Panc1 (cell line): ENCODE results near the gene CAMK2B. TPM values are rescaled to one million over a fixed set of nuclear protein-coding genes. Genes with fewer than 3 reads are reported as not detected.

ENCODE experiments used
- ATAC-seq: fragments of 200-7000 bp; cut with Tn5 transposase; 2 replicates; pipeline ENCODE4 v1.9.1; 2020; ENCODE audit warnings: mild to moderate bottlenecking, moderate library complexity
- BruUV-seq: library from RNA; stranded (reverse); fragments of 400-500 nt; replicated peaks from 2 replicates; lab custom pipeline; 2021; lab: Mats Ljungman, UMichigan
- CTCF ChIA-PET: fragments of 300-600 bp; sonication (Branson Sonifier 250); formaldehyde crosslinking; loops from one replicate; lab custom pipeline; 2022; ENCODE audit warnings: antibody characterized with exemption; lab: Charles Lee
- POLR2A ChIA-PET: fragments of 300-600 bp; sonication (Branson Sonifier 250); formaldehyde crosslinking; loops from one replicate; lab custom pipeline; 2022; ENCODE audit warnings: antibody characterized with exemption; lab: Charles Lee
- DNase-seq: peaks from one replicate; pipeline ENCODE4 v3.0.0-alpha.2; 2010; ENCODE audit warnings: low read depth, low spot score
- H3K27ac ChIP-seq: 2 replicates; pipeline ENCODE4 v1.5.1; 2011; ENCODE audit warnings: mild to moderate bottlenecking, low read length, inconsistent platforms
- H3K27me3 ChIP-seq: fragments of 200-500 bp; sonication (Bioruptor generic); 2 replicates; pipeline ENCODE4 v1.6.0; 2014; ENCODE audit warnings: low read length, inconsistent platforms; ENCODE audit not compliant: control insufficient read depth, insufficient read depth
- H3K36me3 ChIP-seq: fragments of 200-500 bp; sonication (Bioruptor generic); 2 replicates; pipeline ENCODE4 v1.5.1; 2014; ENCODE audit warnings: inconsistent platforms, mild to moderate bottlenecking, low read length, moderate library complexity; ENCODE audit not compliant: control insufficient read depth, insufficient read depth
- H3K4me1 ChIP-seq: 2 replicates; pipeline ENCODE4 v1.5.1; 2011; ENCODE audit warnings: inconsistent platforms, mild to moderate bottlenecking, low read length, moderate library complexity; ENCODE audit not compliant: control insufficient read depth, insufficient read depth
- H3K4me3 ChIP-seq, 2 experiments: 2 replicates each; pipeline ENCODE4 v1.5.1; 2011 to 2012; ENCODE audit warnings: low read depth in 2 of 2, low read length in 2 of 2, mild to moderate bottlenecking in 2 of 2, inconsistent platforms in 1 of 2, moderate library complexity in 1 of 2
- H3K9me3 ChIP-seq: fragments of 200-500 bp; sonication (Bioruptor generic); 2 replicates; pipeline ENCODE4 v1.5.1; 2014; ENCODE audit warnings: low read depth, mild to moderate bottlenecking, inconsistent platforms, low read length, moderate library complexity; ENCODE audit not compliant: control insufficient read depth, insufficient read depth
- CTCF ChIP-seq: fragments of 450-650 bp; IDR thresholded peaks from 2 replicates; pipeline ENCODE4 v1.5.1; 2017; ENCODE audit warnings: mild to moderate bottlenecking
- POLR2AphosphoS5 ChIP-seq: IDR thresholded peaks from 2 replicates; pipeline ENCODE4 v1.6.1; 2012; ENCODE audit warnings: mild to moderate bottlenecking, low read depth, low read length, moderate library complexity
- REST ChIP-seq, 2 experiments: IDR thresholded peaks; 2 replicates each; pipeline ENCODE4 v1.6.1; 2011 to 2012; ENCODE audit warnings: low read depth in 2 of 2, control low read depth in 1 of 2, low read length in 1 of 2, mild to moderate bottlenecking in 1 of 2, moderate library complexity in 1 of 2; ENCODE audit not compliant: insufficient read depth in 1 of 2
- SIN3A ChIP-seq: IDR thresholded peaks from 2 replicates; pipeline ENCODE4 v1.6.1; 2012; ENCODE audit warnings: low read depth, mild to moderate bottlenecking, low read length, moderate library complexity, borderline replicate concordance; ENCODE audit not compliant: insufficient read depth
- TCF7L2 ChIP-seq: IDR thresholded peaks from 2 replicates; pipeline ENCODE4 v1.6.1; 2011; ENCODE audit warnings: mild to moderate bottlenecking, low read depth, low read length, inconsistent platforms
- in situ Hi-C: cut with HindIII; loops from 2 replicates; pipeline ENCODE4 v1.10.0; 2016; ENCODE audit warnings: low sequenced_read_pairs, low pct_unique_long_range_greater_than_20kb
- intact Hi-C: fragments of 100-400 bp; cut with micrococcal nuclease; formaldehyde crosslinking; loops from one replicate; pipeline ENCODE4 v1.10.0; 2022; ENCODE audit not compliant: unreplicated experiment
- total RNA-seq: library from RNA; stranded (reverse); gene quantifications from one replicate; pipeline ENCODE4 v1.2.1, GENCODE V29; 2021; ENCODE audit not compliant: unreplicated experiment

CAMK2B gene
- total RNA-seq, 1 experiment from 2014 or later = 0.26 TPM

GRCh38 chr7:44227911-44228310, 97.5 kb downstream of the CAMK2B start:
- ChIA-PET POLR2A (no interaction called here), CTCF (no interaction called here)
- no peak overlapping the region for H3K27ac ChIP-seq
- H3K9me3 ChIP-seq = no peaks in the 10 kb centered on the region
- in situ Hi-C loops (no loop called here), intact Hi-C loops (no loop called here)
- H3K4me1 ChIP-seq = no peaks in the 10 kb centered on the region
- BruUV-seq = no TSS peak
- H3K36me3 ChIP-seq = no peaks in the 10 kb centered on the region
- no peak for DNase-seq
- TF ChIP-seq REST (IDR thresholded peaks at IDR 0.05; ENCODE audit: insufficient read depth in 1 of 2, low read depth in 2 of 2, low read length in 1 of 2) = no peak
- no peak for TF ChIP-seq CTCF
- TF ChIP-seq TCF7L2 = no peak
- ATAC-seq = peak; percentile 14; the same call in 1 of the 2 replicates
- no peak overlapping the region for H3K4me3 ChIP-seq
- no peaks in the 10 kb centered on the region for H3K27me3 ChIP-seq

GRCh38 chr7:44226396-44226753, 99.0 kb downstream of the CAMK2B start:
- in situ Hi-C loops = no loop called here
- no peaks in the 10 kb centered on the region for H3K4me1 ChIP-seq
- intact Hi-C loops = no loop called here
- DNase-seq (no peak), ATAC-seq (no peak)
- CTCF ChIA-PET = no interaction called here
- TF ChIP-seq POLR2AphosphoS5 (no peak), TCF7L2 (no peak), SIN3A (no peak), REST (IDR thresholded peaks at IDR 0.05; ENCODE audit: insufficient read depth in 1 of 2, low read depth in 2 of 2, low read length in 1 of 2) (no peak), CTCF (no peak)
- H3K27me3 ChIP-seq = no peaks in the 10 kb centered on the region
- no TSS peak for BruUV-seq
- H3K27ac ChIP-seq = no peak overlapping the region
- POLR2A ChIA-PET = no interaction called here
- H3K4me3 ChIP-seq = no peak overlapping the region
- no peaks in the 10 kb centered on the region for H3K36me3 ChIP-seq
- no peaks in the 10 kb centered on the region for H3K9me3 ChIP-seq
